GM12872 (cell line): ENCODE results near the gene IPO9.

Experiments used
- CTCF ChIP-seq: IDR thresholded peaks from 3 replicates; pipeline ENCODE4 v1.5.1; 2011; ENCODE audit warnings: low read depth, mild to moderate bottlenecking, low read length, moderate library complexity; ENCODE audit not compliant: insufficient read depth

IPO9 gene

GRCh38 chr1:201828820-201829774, at the start of gene IPO9:
IPO9 (plus strand) TSS chr1:201829157; CDS start chr1:201829210, 53 bp downstream.
- peak; percentile 90 for TF ChIP-seq CTCF

- TF ChIP-seq CTCF = no peak
Observed at GRCh38 chr1:201779351-201779880, 49.5 kb upstream of the IPO9 start.

- no peak for TF ChIP-seq CTCF
Observed at GRCh38 chr1:201780952-201781351, 48.0 kb upstream of the IPO9 start.

- no peak for TF ChIP-seq CTCF
Observed at GRCh38 chr1:201781437-201781836, 47.5 kb upstream of the IPO9 start.

- no peak for TF ChIP-seq CTCF
Observed at GRCh38 chr1:201782353-201782752, 46.6 kb upstream of the IPO9 start.

GRCh38 chr1:201783058-201783457, 45.9 kb upstream of the IPO9 start:
- TF ChIP-seq CTCF = no peak

- TF ChIP-seq CTCF = 0 out of 3 replicates have a peak, but pooled peaks have one; percentile 15
Observed at GRCh38 chr1:201783572-201783971, 45.4 kb upstream of the IPO9 start.
